Cardiac atrium fibroblast (primary cell): ENCODE results near the gene MLNR. TPM values are rescaled to one million over a fixed set of nuclear protein-coding genes. Genes with fewer than 3 reads are reported as not detected.

Source experiments
- total RNA-seq: library from RNA; depleted of rRNA; stranded (reverse); fragments of >200 nt; gene quantifications from 2 replicates; pipeline ENCODE4 v1.2.3, GENCODE V29; 2015

MLNR gene
- total RNA-seq: not detected in 2 replicates

GRCh38 chr13:49220036-49220855 lies at the start of gene MLNR:
MLNR (plus strand) TSS chr13:49220338; CDS start chr13:49220338, 0 bp downstream.

DNA sequence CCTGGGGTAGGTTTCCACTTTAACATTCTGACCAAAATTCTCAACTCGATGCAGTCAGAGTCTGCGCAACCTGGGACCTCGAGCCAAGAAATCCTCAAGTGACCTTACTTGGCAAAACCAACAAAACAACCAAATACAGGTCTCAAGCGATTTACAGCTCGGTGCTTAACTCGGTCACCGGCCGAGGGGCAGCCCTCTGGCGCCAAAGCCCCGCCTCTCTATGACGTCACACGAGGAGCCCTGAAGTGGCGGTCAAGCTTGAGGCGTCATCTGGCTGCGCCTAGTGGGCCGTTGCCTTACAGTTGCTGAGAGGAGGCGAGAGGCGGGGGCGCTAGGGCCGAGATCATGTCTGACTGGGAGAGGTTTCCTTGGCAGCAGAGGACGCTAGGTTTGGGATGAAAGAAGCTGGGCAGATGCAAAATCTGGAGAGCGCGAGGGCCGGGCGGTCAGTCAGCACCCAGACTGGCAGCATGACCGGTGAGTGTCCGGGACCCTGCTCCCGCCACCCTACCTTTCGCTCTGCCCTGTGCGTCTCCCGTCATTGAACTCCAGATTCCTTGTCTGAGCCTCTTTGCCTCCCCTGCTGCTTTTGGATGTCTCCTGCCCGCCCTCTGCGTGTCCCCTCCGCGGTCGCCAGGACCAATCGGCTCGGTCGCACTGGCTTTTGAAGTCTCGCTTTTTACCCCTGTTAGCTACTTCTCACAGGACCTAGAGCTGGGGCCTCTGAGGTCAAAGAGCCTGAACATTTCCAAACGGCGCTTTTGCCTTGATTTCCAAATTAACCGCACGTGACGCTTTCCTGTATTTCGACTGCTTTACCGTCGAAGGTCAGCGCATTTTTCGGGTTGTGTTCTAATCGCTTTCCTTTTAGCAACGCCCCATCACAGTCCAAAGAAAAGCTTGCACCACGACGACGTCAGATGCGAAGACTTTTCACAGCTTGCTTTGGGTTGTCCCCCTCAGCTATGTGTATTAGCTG lies 27.8 kb downstream of the MLNR start, which contains the start of gene CDADC1:
CDADC1 (plus strand) TSS at position 283 of the 979 bp plus-strand sequence; CDS start at position 396, 113 bp downstream.

Other genes starting within 250 kb of the MLNR start
- gene FNDC3A, start 244.4 kb upstream of the MLNR start, total RNA-seq: 19.9 and 26.6 TPM in 2 replicates
- 1.6 and 2.3 TPM in 2 replicates for gene CDADC1, start 27.6 kb downstream of the MLNR start, total RNA-seq
- 4.9 and 5.8 TPM in 2 replicates for gene CAB39L, start 223.7 kb downstream of the MLNR start, total RNA-seq
- gene SETDB2, start 223.9 kb downstream of the MLNR start, total RNA-seq: 3.1 and 5.7 TPM in 2 replicates